Measurements from ENCODE around the gene MAP7.

MAP7 gene

DNA sequence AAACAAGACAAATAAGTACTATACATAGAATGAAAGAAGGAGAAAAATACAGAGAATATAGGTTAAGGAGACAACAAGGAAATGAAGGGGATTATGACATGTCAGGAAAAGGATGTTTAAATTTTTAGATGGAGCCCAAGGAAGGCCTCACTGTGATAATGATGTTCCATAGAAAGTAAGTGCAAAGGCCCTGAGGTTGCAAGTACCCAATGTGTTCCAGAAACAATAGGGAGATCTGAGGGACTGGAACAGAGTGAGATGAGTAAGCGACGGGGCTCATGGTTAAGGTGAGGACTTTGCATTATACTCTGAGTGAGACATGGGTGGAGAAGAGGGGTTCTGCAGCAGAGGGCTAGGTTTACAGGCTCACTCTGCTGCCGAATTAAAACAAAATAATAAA lies 137.8 kb downstream of the MAP7 start:
- DNase-seq (ENCODE audit: low read depth) = no peak
- H3K4me3 ChIP-seq (ENCODE audit: low read depth, low read length) = no peak overlapping the region
- TF ChIP-seq POLR2A (IDR thresholded peaks at IDR 0.05; ENCODE audit: extremely low read depth, insufficient read length) = no peak
- TF ChIP-seq, protein P1, sequence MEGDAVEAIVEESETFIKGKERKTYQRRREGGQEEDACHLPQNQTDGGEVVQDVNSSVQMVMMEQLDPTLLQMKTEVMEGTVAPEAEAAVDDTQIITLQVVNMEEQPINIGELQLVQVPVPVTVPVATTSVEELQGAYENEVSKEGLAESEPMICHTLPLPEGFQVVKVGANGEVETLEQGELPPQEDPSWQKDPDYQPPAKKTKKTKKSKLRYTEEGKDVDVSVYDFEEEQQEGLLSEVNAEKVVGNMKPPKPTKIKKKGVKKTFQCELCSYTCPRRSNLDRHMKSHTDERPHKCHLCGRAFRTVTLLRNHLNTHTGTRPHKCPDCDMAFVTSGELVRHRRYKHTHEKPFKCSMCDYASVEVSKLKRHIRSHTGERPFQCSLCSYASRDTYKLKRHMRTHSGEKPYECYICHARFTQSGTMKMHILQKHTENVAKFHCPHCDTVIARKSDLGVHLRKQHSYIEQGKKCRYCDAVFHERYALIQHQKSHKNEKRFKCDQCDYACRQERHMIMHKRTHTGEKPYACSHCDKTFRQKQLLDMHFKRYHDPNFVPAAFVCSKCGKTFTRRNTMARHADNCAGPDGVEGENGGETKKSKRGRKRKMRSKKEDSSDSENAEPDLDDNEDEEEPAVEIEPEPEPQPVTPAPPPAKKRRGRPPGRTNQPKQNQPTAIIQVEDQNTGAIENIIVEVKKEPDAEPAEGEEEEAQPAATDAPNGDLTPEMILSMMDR (IDR thresholded peaks at IDR 0.05; ENCODE audit: low read depth, low read length) = no peak
- TF ChIP-seq, protein P2, sequence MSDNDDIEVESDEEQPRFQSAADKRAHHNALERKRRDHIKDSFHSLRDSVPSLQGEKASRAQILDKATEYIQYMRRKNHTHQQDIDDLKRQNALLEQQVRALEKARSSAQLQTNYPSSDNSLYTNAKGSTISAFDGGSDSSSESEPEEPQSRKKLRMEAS (IDR thresholded peaks at IDR 0.05; ENCODE audit: low read depth, low read length) = no peak

DNA sequence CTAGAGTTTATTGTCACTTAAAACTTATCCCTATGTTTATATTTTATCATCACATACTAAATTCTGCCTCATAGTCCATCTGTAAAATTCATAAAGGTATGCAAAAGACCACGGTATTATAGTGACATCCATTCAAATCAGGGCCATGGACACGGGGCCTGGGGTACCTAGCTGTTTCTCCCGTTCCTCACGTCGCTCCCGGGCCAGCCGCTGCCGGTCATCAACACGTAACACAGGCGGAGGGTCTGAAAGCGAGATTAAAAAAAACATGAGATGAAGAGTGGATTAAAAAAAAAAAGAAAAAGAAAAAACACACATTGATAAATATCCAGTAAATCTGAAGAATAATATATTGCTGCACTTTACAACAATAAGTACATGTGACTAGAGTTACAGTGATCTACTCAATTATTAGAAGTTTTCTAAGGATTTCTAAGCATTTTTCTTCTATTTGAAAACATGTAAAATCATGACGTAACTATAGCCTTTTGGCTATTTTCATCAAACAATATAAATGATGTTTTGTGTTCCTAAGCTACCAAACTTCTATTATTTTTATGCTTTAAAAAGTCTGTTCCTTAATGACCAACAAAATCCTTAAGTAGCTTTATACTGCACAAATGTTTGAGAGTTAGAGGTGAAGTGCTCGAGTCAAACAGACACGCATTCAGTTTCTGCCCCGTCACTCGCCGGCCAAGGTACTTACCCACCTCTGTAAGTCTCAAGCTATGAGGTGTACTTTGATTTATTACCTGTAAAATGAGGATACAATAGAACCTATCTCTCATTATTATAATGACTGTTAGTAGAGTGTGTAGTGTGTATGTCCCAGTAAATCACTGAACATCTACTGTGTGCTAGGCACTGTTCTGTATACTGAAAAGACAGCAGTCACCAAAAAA lies 138.5 kb downstream of the MAP7 start:
- no peak overlapping the region for H3K4me3 ChIP-seq (ENCODE audit: low read depth, low read length)
- no peak for DNase-seq (ENCODE audit: low read depth)
- TF ChIP-seq, protein P2 (IDR thresholded peaks at IDR 0.05; ENCODE audit: low read depth, low read length) = no peak
- TF ChIP-seq, protein P1 (IDR thresholded peaks at IDR 0.05; ENCODE audit: low read depth, low read length) = no peak
- TF ChIP-seq MYC (IDR thresholded peaks at IDR 0.05; ENCODE audit: low read depth, low read length) = no peak
- no peak for TF ChIP-seq POLR2A (IDR thresholded peaks at IDR 0.05; ENCODE audit: extremely low read depth, insufficient read length)

DNA sequence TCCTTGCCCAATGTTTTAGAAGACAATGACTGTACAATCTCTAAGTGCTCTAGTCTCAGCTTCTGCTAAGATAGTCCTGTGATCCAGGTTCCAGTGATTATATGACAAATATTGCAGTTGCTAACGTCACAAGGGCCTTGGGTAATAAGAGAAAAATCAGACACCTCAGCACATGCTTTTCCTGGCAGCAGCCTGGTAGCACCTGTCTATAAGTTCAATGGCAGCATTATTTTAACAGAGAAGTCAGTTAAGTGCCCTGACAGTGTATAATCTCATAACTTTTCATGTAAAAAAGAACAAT lies 139.2 kb downstream of the MAP7 start:
- no peak overlapping the region for H3K4me3 ChIP-seq (ENCODE audit: low read depth, low read length)
- TF ChIP-seq, protein P1 (IDR thresholded peaks at IDR 0.05; ENCODE audit: low read depth, low read length) = no peak
- TF ChIP-seq MYC (IDR thresholded peaks at IDR 0.05; ENCODE audit: low read depth, low read length) (no peak), POLR2A (IDR thresholded peaks at IDR 0.05; ENCODE audit: extremely low read depth, insufficient read length) (no peak)
- TF ChIP-seq, protein P2 (IDR thresholded peaks at IDR 0.05; ENCODE audit: low read depth, low read length) = no peak
- no peak for DNase-seq (ENCODE audit: low read depth)

DNA sequence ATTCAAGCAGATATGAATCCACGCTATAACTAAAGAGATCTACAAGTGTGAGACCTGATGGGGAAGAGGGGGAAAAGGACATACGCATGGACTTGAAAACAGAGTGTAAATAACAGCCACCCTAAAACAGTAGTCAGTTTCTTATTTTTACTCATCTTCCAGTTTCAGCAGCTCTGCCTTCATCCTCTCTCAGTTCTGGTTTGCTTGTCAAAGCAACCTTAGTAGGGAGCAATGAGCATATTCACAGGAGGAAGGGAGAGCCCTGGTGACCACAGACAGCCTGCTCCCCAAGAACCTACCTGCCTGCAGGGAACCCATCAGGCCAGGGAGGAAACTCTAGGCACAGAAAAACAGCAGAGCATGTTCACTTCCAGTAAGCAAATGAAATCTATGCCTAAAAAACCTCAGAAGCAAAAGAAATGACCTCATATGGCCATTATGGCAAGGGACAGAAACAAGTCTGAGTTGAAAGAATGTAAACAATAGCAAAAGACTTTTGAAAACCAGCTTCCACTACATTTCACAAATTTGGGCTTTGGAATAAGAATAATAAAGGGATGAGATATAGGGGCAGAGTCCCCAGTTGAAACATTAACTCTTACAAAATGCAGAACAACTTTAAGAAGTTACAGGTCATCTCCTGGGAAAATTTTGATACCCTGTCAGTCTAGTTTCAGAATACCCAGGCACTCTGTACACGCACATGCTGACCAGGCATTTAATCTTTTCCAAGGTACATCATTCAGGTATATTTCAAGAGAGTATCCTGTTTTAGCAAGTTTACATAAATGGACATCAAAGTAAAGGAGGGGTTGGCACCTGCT lies 139.8 kb downstream of the MAP7 start:
- no peak overlapping the region for H3K4me3 ChIP-seq (ENCODE audit: low read depth, low read length)
- TF ChIP-seq, protein P1 (IDR thresholded peaks at IDR 0.05; ENCODE audit: low read depth, low read length) = no peak
- no peak for TF ChIP-seq POLR2A (IDR thresholded peaks at IDR 0.05; ENCODE audit: extremely low read depth, insufficient read length)
- TF ChIP-seq, protein P2 (IDR thresholded peaks at IDR 0.05; ENCODE audit: low read depth, low read length) = no peak
- TF ChIP-seq MYC (IDR thresholded peaks at IDR 0.05; ENCODE audit: low read depth, low read length) = no peak
- no peak for DNase-seq (ENCODE audit: low read depth)

DNA sequence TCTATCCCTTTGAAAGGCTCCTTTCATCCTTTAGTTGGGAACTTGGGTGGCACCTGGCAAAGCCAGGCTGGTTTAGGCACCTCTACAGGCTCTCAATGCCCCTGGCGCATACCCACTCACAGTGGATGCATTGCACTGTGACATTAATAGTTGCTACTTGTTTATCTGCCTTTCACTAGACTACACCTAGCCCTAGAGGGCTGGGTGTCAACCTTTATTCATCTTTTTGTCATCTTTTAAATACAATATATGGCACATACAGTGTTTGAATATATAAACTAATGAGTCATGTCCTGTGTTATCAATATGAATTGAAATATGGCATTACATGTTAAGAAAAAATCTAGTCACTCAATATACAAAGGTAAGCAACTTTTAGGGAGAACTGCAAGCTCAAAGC lies 140.6 kb downstream of the MAP7 start:
- TF ChIP-seq, protein P1 (IDR thresholded peaks at IDR 0.05; ENCODE audit: low read depth, low read length) = no peak
- TF ChIP-seq, protein P2 (IDR thresholded peaks at IDR 0.05; ENCODE audit: low read depth, low read length) = no peak
- TF ChIP-seq POLR2A (IDR thresholded peaks at IDR 0.05; ENCODE audit: extremely low read depth, insufficient read length) (no peak), MYC (IDR thresholded peaks at IDR 0.05; ENCODE audit: low read depth, low read length) (no peak)
- no peak for DNase-seq (ENCODE audit: low read depth)
- H3K4me3 ChIP-seq (ENCODE audit: low read depth, low read length) = no peak overlapping the region

All from NB4 (cell line).